GM12878 (cell line): Measurements from ENCODE around the gene INPP4B. TPM values are rescaled to one million over a fixed set of nuclear protein-coding genes. Genes with fewer than 3 reads are reported as not detected.

Experiments used
- ATAC-seq: fragments of 200-7000 bp; cut with Tn5 transposase; 3 replicates; pipeline ENCODE4 v1.9.1; 2020; ENCODE audit warnings: mild to moderate bottlenecking, moderate library complexity
- BruUV-seq: library from RNA; stranded (reverse); fragments of 400-500 nt; replicated peaks from 2 replicates; lab custom pipeline; 2021; lab: Mats Ljungman, UMichigan
- CTCF ChIA-PET: fragments of 300-600 bp; sonication (Branson Sonifier 250); formaldehyde crosslinking; extraction: SDS; loops from one replicate; lab custom pipeline; 2021; ENCODE audit warnings: inconsistent platforms; lab: Yijun Ruan, JAX
- POLR2A ChIA-PET: fragments of 350-600 bp; formaldehyde crosslinking; extraction: SDS; loops from one replicate; lab custom pipeline; 2021; ENCODE audit warnings: inconsistent platforms; lab: Charles Lee
- RAD21 ChIA-PET: fragments of 300-600 bp; sonication (Branson Sonifier 250); formaldehyde crosslinking; loops from one replicate; lab custom pipeline; 2023; ENCODE audit warnings: antibody characterized with exemption; ENCODE audit not compliant: unreplicated experiment; lab: Charles Lee
- SMC1A ChIA-PET: fragments of 300-600 bp; sonication (Branson Sonifier 250); formaldehyde crosslinking; loops from one replicate; lab custom pipeline; 2023; ENCODE audit not compliant: unreplicated experiment, uncharacterized antibody; lab: Charles Lee
- DNase-seq: peaks from one replicate; pipeline ENCODE4 v3.0.0-alpha.2; 2011; ENCODE audit warnings: low read depth, low spot score
- FAIRE-seq: peaks from 3 replicates; lab custom pipeline; 2011; peaks lifted over from hg19 to GRCh38; lab: Jason Lieb, UNC
- H2AFZ ChIP-seq: 2 replicates; pipeline ENCODE4 v1.6.0; 2011; ENCODE audit warnings: low read depth, low read length, control low read depth; ENCODE audit not compliant: control insufficient read depth
- H3K27ac ChIP-seq: 2 replicates; pipeline ENCODE4 v1.5.1; 2011; ENCODE audit warnings: control low read depth; ENCODE audit not compliant: control insufficient read depth, insufficient read depth
- H3K27me3 ChIP-seq, 2 experiments: replicated peaks in 1 of 2; 2 replicates each; pipeline versions ENCODE4 v1.6.0 to v1.6.1; 2011; ENCODE audit warnings: low read length in 1 of 2; ENCODE audit not compliant: control insufficient read depth in 2 of 2, insufficient read depth in 2 of 2
- H3K36me3 ChIP-seq, 2 experiments: 2 replicates each; pipeline ENCODE4 v1.5.1; 2011; ENCODE audit warnings: low read length in 1 of 2; ENCODE audit not compliant: control insufficient read depth in 2 of 2, insufficient read depth in 2 of 2
- H3K4me1 ChIP-seq: 2 replicates; pipeline ENCODE4 v1.6.1; 2011; ENCODE audit warnings: mild to moderate bottlenecking, low read length, moderate library complexity, mixed read lengths; ENCODE audit not compliant: control insufficient read depth, insufficient read depth
- H3K4me2 ChIP-seq: 2 replicates; pipeline ENCODE4 v1.6.0; 2011; ENCODE audit warnings: control low read depth; ENCODE audit not compliant: control insufficient read depth, insufficient read depth
- H3K4me3 ChIP-seq: fragments of 200-600 bp; sonication (generic); 2 replicates; pipeline ENCODE4 v1.5.1; 2016
- H3K79me2 ChIP-seq: 2 replicates; pipeline ENCODE4 v1.6.0; 2011; ENCODE audit warnings: low read length; ENCODE audit not compliant: control insufficient read depth, insufficient read depth
- H3K9ac ChIP-seq: 2 replicates; pipeline ENCODE4 v1.8.0; 2011; ENCODE audit warnings: low read length, control low read depth, mixed read lengths; ENCODE audit not compliant: control insufficient read depth, insufficient read depth
- H3K9me3 ChIP-seq: replicated peaks from 3 replicates; pipeline ENCODE4 v1.5.1; 2011; ENCODE audit warnings: mild to moderate bottlenecking, low read length; ENCODE audit not compliant: control insufficient read depth, insufficient read depth
- H4K20me1 ChIP-seq: 2 replicates; pipeline ENCODE4 v1.6.0; 2011; ENCODE audit not compliant: control insufficient read depth, insufficient read depth
- CBX3 ChIP-seq: fragments of 200-600 bp; sonication (generic); IDR thresholded peaks from 2 replicates; pipeline ENCODE4 v1.6.1; 2016; ENCODE audit warnings: low read depth, borderline replicate concordance
- HDGF ChIP-seq: fragments of 450-650 bp; IDR thresholded peaks from 2 replicates; pipeline ENCODE4 v1.6.1; 2016; ENCODE audit warnings: antibody characterized with exemption
- NR2C1 ChIP-seq: fragments of 450-650 bp; IDR thresholded peaks from 2 replicates; pipeline ENCODE4 v1.6.1; 2017; ENCODE audit warnings: antibody characterized with exemption, mild to moderate bottlenecking, moderate library complexity
- STAT3 ChIP-seq: IDR thresholded peaks from 2 replicates; pipeline ENCODE4 v1.6.1; 2011; ENCODE audit warnings: low read depth, low read length, improper control_type of control experiment
- TCF3 ChIP-seq: IDR thresholded peaks from 2 replicates; pipeline ENCODE4 v1.6.1; 2012; ENCODE audit warnings: low read depth, mild to moderate bottlenecking, low read length, borderline replicate concordance; ENCODE audit not compliant: insufficient read depth
- TCF7 ChIP-seq: IDR thresholded peaks from 2 replicates; pipeline ENCODE4 v1.6.1; 2014; ENCODE audit warnings: antibody characterized with exemption, borderline replicate concordance
- ZZZ3 ChIP-seq: IDR thresholded peaks from 2 replicates; pipeline ENCODE4 v1.6.1; 2011; ENCODE audit warnings: low read depth; ENCODE audit not compliant: control insufficient read depth, insufficient read length
- WGBS: methylation state at CpG from one replicate; pipeline ENCODE4 v1.1.6; 2016; ENCODE audit warnings: low lambda C conversion rate; ENCODE audit not compliant: insufficient replicate concordance, insufficient coverage; ENCODE audit errors: missing lambda C conversion rate; 5-methylcytosine and 5-hydroxymethylcytosine counted together
- in situ Hi-C: fragments of 300-500 bp; cut with MboI; formaldehyde crosslinking; loops from 9 replicates; pipeline ENCODE4 v1.14.3; 2018; ENCODE audit warnings: mixed read lengths
- intact Hi-C: fragments of 100-400 bp; cut with micrococcal nuclease; formaldehyde crosslinking; loops from one replicate; pipeline ENCODE4 v1.14.2; 2022; ENCODE audit not compliant: unreplicated experiment
- polyA plus RNA-seq, 11 experiments: library from polyadenylated mRNA; depleted of rRNA in 4 of 11; unstranded in 6 of 11; stranded (reverse) in 5 of 11; fragments of >200 nt; fragmentation: Nextera tagmentation in 4 of 11; fragmentation: Illumina TruSeq in 1 of 11; extraction: Ambion mirVana in 4 of 11; extraction: Trizol in 1 of 11; gene quantifications; 1 replicate in 1 of 11; 2 replicates in 10 of 11; pipeline versions ENCODE4 v1.2.1 to v1.2.3, GENCODE V29; 2011 to 2016; ENCODE audit warnings: inconsistent platforms in 2 of 11, missing spikeins in 2 of 11, low read depth in 1 of 11
- total RNA-seq, 4 experiments: library from RNA; depleted of rRNA in 3 of 4; stranded (reverse); fragments of >200 nt in 3 of 4; fragmentation: Illumina TruSeq in 1 of 4; extraction: Trizol in 1 of 4; gene quantifications; 2 replicates each; pipeline versions ENCODE4 v1.2.1 to v1.2.3, GENCODE V29; 2013 to 2021
- TF ChIP-seq, protein P1 (sequence below): fragments of 450-650 bp; conservative IDR thresholded peaks from 2 replicates; pipeline ENCODE4 v1.6.1; 2017; ENCODE audit warnings: mild to moderate bottlenecking, moderate library complexity

The INPP4B gene
- total and polyA plus RNA-seq, 10 of the 15 experiments (the other 5 are each of a cell fraction or from before 2014, with no cell fraction given): 0.53 to 11.2 (median 0.95) TPM

DNA sequence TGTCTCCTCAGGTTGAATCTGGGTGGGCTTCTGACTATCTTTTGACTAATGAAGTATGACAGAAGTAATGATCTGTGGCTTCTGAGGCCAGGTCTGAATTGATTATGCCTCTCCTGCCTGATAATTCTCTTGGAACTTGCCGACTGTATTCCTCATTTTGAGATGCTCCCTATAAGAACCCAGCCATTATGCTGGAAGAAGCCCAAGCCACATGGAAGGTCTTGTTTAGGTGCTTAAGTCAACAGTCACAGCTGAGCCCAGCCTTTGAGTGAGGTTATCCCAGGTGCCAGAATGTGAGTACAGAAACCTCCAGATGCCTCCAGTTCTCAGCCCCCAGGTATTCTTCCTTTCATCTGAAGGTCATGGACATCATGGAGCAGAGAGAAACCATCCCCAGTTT is 753.2 kb downstream of the INPP4B start:
- TF ChIP-seq CBX3: no peak
- no peak for TF ChIP-seq TCF7
- H3K4me3 ChIP-seq: no peak overlapping the region

DNA sequence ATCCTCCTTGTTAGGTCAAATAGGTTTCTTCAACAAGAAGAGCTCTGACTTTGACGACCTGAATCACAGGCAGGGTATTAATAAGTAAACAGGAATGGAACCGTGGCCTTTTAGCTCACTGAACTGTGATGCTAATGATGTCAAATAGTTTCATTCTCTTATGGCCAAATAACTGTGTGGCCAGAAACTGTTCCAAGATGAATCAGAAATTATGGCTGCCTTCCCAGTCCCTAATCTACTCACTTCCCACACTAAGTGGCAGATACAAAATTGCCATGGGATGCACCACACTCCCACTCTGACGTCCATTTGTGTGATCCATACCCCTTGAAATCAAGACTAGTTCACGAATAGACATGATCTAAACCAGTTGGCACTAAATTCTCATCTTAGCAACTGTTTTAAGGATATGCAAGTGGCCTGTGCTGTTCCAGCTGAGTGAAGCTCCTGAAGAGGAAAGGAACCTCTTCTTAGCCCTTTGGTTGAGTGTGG is 754.4 kb downstream of the INPP4B start:
- in situ Hi-C loops (no loop called here), intact Hi-C loops (no loop called here)
- H3K79me2 ChIP-seq: no peaks in the 10 kb centered on the region
- no peaks in the 10 kb centered on the region for H3K36me3 ChIP-seq
- ChIA-PET POLR2A (interaction anchor here (0.5 to 1.0 kb wide), 2 partner anchors 10 to 30 kb away, joined by 3 read pairs; no protein-coding TSS in a partner anchor), RAD21 (no interaction called here), SMC1A (no interaction called here), CTCF (interaction anchor here (0.6 to 1.5 kb wide), 4 partner anchors 30 to 786 kb away, joined by 3 read pairs; no protein-coding TSS in a partner anchor)
- H3K4me1 ChIP-seq: no peaks in the 10 kb centered on the region
- no TSS peak for BruUV-seq
- no peaks in the 10 kb centered on the region for H4K20me1 ChIP-seq
- H2AFZ ChIP-seq: no peak overlapping the region
- no peak for TF ChIP-seq TCF3
- TF ChIP-seq STAT3: no peak
- no peak for TF ChIP-seq ZZZ3
- TF ChIP-seq HDGF: no peak
- TF ChIP-seq NR2C1: no peak
- TF ChIP-seq, protein P1, sequence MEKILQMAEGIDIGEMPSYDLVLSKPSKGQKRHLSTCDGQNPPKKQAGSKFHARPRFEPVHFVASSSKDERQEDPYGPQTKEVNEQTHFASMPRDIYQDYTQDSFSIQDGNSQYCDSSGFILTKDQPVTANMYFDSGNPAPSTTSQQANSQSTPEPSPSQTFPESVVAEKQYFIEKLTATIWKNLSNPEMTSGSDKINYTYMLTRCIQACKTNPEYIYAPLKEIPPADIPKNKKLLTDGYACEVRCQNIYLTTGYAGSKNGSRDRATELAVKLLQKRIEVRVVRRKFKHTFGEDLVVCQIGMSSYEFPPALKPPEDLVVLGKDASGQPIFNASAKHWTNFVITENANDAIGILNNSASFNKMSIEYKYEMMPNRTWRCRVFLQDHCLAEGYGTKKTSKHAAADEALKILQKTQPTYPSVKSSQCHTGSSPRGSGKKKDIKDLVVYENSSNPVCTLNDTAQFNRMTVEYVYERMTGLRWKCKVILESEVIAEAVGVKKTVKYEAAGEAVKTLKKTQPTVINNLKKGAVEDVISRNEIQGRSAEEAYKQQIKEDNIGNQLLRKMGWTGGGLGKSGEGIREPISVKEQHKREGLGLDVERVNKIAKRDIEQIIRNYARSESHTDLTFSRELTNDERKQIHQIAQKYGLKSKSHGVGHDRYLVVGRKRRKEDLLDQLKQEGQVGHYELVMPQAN: no peak
- no peaks in the 10 kb centered on the region for H3K27me3 ChIP-seq
- no peak overlapping the region for H3K27ac ChIP-seq
- peak; percentile 65 for ATAC-seq
- no peak overlapping the region for H3K9ac ChIP-seq
- DNase-seq: no peak
- H3K4me3 ChIP-seq: no peak overlapping the region
- H3K4me2 ChIP-seq: no peak overlapping the region
- no peak for FAIRE-seq
- H3K9me3 ChIP-seq: no peaks in the 10 kb centered on the region
- 3% methylated on average over 4 of the region's 4 CpGs for WGBS

More for the DNA sequence above, 753.2 kb downstream of the INPP4B start:
- SMC1A ChIA-PET: no interaction called here
- no peaks in the 10 kb centered on the region for H3K9me3 ChIP-seq
- no peaks in the 10 kb centered on the region for H3K27me3 ChIP-seq
- H2AFZ ChIP-seq: no peak overlapping the region
- ATAC-seq: no peak
- H3K4me1 ChIP-seq: no peaks in the 10 kb centered on the region
- no peaks in the 10 kb centered on the region for H4K20me1 ChIP-seq
- intact Hi-C loops (no loop called here), in situ Hi-C loops (no loop called here)
- no peaks in the 10 kb centered on the region for H3K36me3 ChIP-seq
- no peak for FAIRE-seq
- POLR2A ChIA-PET: no interaction called here
- no peaks in the 10 kb centered on the region for H3K79me2 ChIP-seq
- H3K4me2 ChIP-seq: no peak overlapping the region
- RAD21 ChIA-PET: interaction anchor here (1.0 kb wide), 1 partner anchor 747 kb away, joined by 3 read pairs; no protein-coding TSS in a partner anchor
- CTCF ChIA-PET: interaction anchor here (1.5 kb wide), 1 partner anchor 31 kb away, joined by 3 read pairs; no protein-coding TSS in a partner anchor
- H3K27ac ChIP-seq: no peak overlapping the region
- no peak for DNase-seq
- no peak overlapping the region for H3K9ac ChIP-seq
- BruUV-seq: no TSS peak
- 5% methylated on average over 1 of the region's 1 CpG for WGBS
